ENCODE results near the gene OR10G3. TPM values are rescaled to one million over a fixed set of nuclear protein-coding genes. Genes with fewer than 3 reads are reported as not detected.

The OR10G3 gene
- total and polyA plus RNA-seq, 2 of the 4 experiments (the other 2 are of a cell fraction): not detected

GRCh38 chr14:21534576-21534975 is 45.3 kb downstream of the OR10G3 start:
- Histone ChIP-seq H3K4me3 (ENCODE audit: insufficient read depth, low read depth, low read length) (no peak overlapping the region), H4K20me1 (ENCODE audit: insufficient read depth, low read length) (no peaks in the 10 kb centered on the region), H2AFZ (replicated peaks; ENCODE audit: low read length, poor library complexity) (no peak overlapping the region), H2AK5ac (ENCODE audit: low read depth, low read length) (no peak overlapping the region), H3K27ac (ENCODE audit: insufficient read depth, low read length) (no peak overlapping the region), H3K4me1 (ENCODE audit: control insufficient read depth, insufficient read depth, low read length) (no peaks in the 10 kb centered on the region), H3K14ac (replicated peaks; ENCODE audit: low read depth, low read length) (no peak overlapping the region), H4K91ac (ENCODE audit: insufficient read depth, low read depth, low read length) (no peak overlapping the region), H3K4ac (ENCODE audit: low read depth, low read length) (no peak overlapping the region), H3K27me3 (ENCODE audit: control insufficient read depth, insufficient read depth, low read length) (peaks cover 54% of the 10 kb centered on the region), H2BK15ac (ENCODE audit: low read depth, low read length) (no peak overlapping the region), H3K36me3 (ENCODE audit: control insufficient read depth, insufficient read depth, low read length) (no peaks in the 10 kb centered on the region), H3K23ac (ENCODE audit: low read depth, low read length) (no peak overlapping the region), H2BK5ac (ENCODE audit: low read depth, low read length, poor library complexity, severe bottlenecking) (no peak overlapping the region), H4K5ac (ENCODE audit: low read depth, low read length) (no peak overlapping the region), H3K18ac (ENCODE audit: low read depth, low read length) (no peak overlapping the region), H2AK9ac (replicated peaks; ENCODE audit: low read depth, low read length, poor library complexity) (no peak overlapping the region), H3K79me1 (ENCODE audit: low read depth in 1 of 2, low read length in 2 of 2) (no peaks in the 10 kb centered on the region), H2BK20ac (ENCODE audit: low read depth, low read length) (no peak overlapping the region), H4K8ac (ENCODE audit: low read depth in 2 of 2, low read length in 2 of 2) (no peak overlapping the region), H2BK120ac (ENCODE audit: low read depth, low read length) (no peak overlapping the region), H3K9me1 (ENCODE audit: insufficient read depth, low read length) (no peaks in the 10 kb centered on the region), H3K56ac (ENCODE audit: extremely low read depth, insufficient read depth, low read length) (no peak overlapping the region), H3K9me3 (ENCODE audit: control insufficient read depth, insufficient read depth, low read length) (0 out of 2 replicates have a peak, but pooled peaks cover 1% of the 10 kb centered on the region), H3K9ac (ENCODE audit: low read depth, low read length) (no peak overlapping the region), H3K4me2 (ENCODE audit: low read depth, low read length) (no peak overlapping the region)
- no TSS peak for BruUV-seq (replicated peaks)
- intact Hi-C loops (cut with micrococcal nuclease): no loop called here
- ChIA-PET CTCF (interaction anchor here (0.6 kb wide), 1 partner anchor 16 kb away, joined by 3 read pairs; no protein-coding TSS in a partner anchor), POLR2A (ENCODE audit: unreplicated experiment) (no interaction called here)
- ATAC-seq (ENCODE audit: low read depth): no peak
- WGBS, 2 experiments (ENCODE audit: extremely low coverage in 2 of 2, insufficient read length in 1 of 2): no CpG with 5 or more reads among the region's 4 CpGs
- no peak for DNase-seq
- in situ Hi-C loops (cut with MboI; ENCODE audit: low sequenced_read_pairs): no loop called here
- dilution Hi-C loops (cut with HindIII; ENCODE audit: low sequenced_read_pairs, unreplicated experiment): no loop called here
- TF ChIP-seq SMC3 (IDR thresholded peaks at IDR 0.05; ENCODE audit: low read depth, low read length): no peak
- no peak for TF ChIP-seq CHD1 (IDR thresholded peaks at IDR 0.05; ENCODE audit: low read depth, low read length)
- no peak for TF ChIP-seq CEBPB (IDR thresholded peaks at IDR 0.05; ENCODE audit: low read depth, low read length)
- no peak for TF ChIP-seq RCOR1 (IDR thresholded peaks at IDR 0.05; ENCODE audit: insufficient replicate concordance, low read length)
- TF ChIP-seq USF2 (IDR thresholded peaks at IDR 0.05; ENCODE audit: low read depth, low read length): no peak
- no peak for TF ChIP-seq BHLHE40 (IDR thresholded peaks at IDR 0.05; ENCODE audit: low read depth, low read length)
- TF ChIP-seq RAD21 (IDR thresholded peaks at IDR 0.05; ENCODE audit: low read length): no peak
- TF ChIP-seq RFX5 (IDR thresholded peaks at IDR 0.05; ENCODE audit: low read depth, low read length): no peak
- TF ChIP-seq NFE2L2 (IDR thresholded peaks at IDR 0.05; ENCODE audit: low read depth, low read length): no peak
- no peak for TF ChIP-seq MAZ (IDR thresholded peaks at IDR 0.05; ENCODE audit: borderline replicate concordance, low read depth, low read length)
- TF ChIP-seq MXI1 (IDR thresholded peaks at IDR 0.05; ENCODE audit: borderline replicate concordance, low read depth, low read length): no peak
- TF ChIP-seq POLR2A (IDR thresholded peaks at IDR 0.05; ENCODE audit: low read depth, low read length): no peak
- TF ChIP-seq ELK1 (IDR thresholded peaks at IDR 0.05; ENCODE audit: borderline replicate concordance, low read depth, low read length): no peak
- no peak for TF ChIP-seq MAFK (IDR thresholded peaks at IDR 0.05; ENCODE audit: low read depth, low read length)
- TF ChIP-seq FOS (IDR thresholded peaks at IDR 0.05; ENCODE audit: low read depth, low read length): no peak
- TF ChIP-seq CTCF (conservative IDR thresholded peaks at IDR 0.05; ENCODE audit: low read depth, low read length): no peak
